ENCODE measurements around the gene ABCC5.

Gene ABCC5

DNA sequence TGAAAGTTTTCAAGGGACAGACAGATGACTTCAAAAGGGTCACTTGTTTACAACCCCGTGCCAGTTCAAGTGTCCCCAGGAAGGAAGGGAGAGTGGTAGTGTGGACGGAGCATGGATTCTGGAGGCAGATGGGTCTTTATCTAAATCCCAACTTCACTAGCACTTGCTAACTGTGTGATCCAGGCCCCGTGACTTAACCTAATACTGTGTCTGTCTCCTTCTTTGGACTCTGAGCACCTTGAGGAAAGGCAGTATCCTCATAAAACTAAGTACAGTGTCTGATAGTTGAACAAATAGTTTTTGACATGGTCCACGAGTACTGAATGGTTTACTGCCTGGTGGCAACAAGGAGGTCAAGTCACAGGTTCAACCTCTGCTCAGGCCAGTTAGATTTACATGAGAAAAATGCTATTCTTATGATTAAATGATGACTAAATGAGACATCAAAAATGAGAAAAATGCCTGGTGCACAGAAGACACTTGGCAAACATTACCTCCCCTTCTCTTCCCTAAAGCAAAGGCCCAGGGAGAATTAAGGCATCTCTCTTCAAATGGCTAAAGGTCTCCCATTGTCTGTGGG is 48.9 kb downstream of the ABCC5 start:
- no peak for DNase-seq

DNA sequence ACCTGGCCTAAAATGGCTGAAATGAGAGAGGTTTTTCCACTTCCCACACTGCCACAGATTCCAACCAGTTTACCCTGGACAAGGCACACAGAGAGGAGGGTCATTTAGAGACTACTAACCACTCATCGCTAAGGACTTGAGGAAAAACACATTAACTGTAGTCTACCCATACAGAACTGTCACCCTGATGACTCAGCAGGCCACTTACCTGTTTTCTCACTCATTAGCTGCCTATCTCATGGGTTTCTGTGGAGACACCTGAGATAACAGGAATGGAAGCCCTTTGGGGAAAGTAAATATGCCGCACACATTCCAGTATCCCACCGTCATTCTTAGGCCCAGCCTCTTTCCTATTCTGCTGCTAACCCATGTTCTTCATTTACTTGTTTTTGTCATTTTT is 50.0 kb downstream of the ABCC5 start:
- no peak for DNase-seq

DNA sequence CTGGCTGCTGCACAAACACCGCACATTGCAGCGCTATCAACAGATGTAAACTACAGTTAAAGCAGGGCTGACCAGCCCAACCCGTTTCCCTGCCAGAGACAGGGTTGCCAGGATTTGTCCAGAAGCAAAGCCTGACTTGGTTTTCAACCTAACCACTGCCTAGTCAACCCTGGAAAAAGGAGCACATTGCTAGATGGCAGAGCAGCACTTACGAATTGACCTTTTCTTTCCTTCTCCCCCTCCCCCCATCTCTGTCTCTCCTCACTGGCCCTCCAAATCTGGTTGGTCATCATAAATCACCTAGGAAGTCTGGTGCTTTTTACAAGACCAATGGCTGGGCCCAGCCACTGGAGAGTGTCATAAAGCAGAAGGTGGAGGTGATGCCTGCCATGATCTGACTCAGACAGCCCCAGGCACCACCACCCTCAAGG is 51.3 kb downstream of the ABCC5 start:
- DNase-seq, result no peak

DNA sequence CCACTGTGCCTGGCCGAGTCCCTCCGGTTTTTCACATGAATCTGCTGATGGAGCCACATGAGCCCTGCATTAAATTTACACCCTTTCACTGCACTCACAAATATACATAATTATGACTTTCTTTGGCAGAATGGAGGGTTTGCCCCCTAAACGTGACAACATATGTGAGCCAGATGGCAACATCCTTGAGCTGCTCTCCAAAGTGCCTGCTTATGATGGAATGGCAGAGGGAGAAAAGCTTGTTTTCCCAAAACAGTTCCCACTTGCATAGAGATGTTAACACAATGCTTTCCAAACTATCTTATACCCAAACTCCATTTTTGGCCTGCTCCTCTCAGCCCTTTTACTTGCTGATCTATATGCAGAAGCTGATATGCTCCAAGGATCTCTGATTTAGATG is 54.9 kb downstream of the ABCC5 start:
- no peak for DNase-seq

DNA sequence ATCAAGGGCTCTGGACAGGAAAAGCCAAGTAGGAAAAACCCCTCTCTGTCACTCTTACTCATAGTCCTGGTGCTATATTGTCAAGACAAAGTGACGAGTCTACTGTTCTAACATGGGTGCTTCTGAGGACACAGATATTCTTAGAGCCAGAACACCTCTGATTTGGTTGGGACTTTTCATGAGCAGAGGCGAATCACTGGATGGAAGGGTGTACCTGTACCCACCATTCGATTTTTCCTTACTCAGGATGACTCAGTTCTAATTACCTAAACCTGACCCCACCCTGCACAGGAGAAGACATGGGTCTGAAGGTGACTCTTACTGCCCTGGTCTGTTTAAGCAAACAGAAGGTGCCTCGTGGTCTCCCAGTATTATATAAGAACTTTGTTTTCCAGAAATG is 58.5 kb downstream of the ABCC5 start:
- DNase-seq, result no peak

DNA sequence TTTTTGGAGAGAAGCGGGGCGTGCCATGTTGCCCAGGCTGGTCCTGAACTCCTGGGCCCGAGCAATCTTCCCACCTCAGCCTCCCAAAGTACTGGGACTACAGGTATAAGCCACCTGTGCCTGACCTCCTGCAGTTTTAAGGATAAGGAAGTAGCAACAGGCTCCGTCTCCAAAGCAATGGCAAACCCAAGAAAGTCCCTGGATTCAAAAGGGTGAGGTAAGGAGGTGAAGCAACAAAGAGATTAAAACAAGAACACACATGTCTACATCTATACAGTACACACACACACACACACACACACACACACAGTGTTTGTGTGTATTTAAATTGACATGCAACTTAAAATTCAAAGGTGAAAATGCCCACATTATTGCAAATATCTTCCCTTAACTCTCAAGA is 58.9 kb downstream of the ABCC5 start:
- no peak for DNase-seq

DNA sequence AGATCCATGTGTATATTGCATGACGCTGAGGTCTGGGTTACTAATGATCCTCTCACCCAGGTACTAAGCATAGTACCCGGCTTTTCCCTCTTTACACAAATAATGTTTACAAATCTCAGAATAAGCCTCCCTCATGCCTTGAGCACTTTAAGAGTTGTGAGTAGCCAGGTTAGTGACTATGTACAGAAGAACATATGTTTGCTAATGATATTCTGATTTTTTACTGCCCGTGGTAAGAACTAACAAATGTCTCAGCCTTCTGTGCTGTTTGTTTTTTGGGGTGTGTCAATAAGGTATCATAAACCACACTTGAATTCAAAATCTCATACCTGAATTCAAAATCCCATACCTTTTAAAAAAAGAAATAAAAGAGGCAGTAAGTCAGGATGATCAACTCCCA is 59.5 kb downstream of the ABCC5 start:
- no peak for DNase-seq

DNA sequence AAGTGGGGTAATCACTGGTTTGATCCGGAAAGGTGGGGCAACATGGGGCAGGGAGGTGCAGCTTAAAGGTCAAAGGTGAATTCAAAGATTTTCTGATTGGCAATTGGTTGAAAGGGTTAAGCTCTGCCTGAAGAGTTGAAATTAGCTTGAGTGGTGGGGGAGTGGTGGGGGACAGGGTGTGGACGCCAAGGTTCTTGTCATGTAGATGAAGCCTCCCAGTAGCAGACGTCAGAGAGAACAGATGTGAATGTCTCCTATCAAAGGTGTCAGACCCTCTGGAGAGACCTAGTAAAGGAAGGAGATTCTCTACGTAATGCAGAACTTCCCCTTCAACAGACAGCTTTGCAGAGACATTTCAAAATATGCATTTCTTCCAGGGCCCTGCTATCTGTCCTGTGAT is 62.8 kb downstream of the ABCC5 start:
- no peak for DNase-seq

DNA sequence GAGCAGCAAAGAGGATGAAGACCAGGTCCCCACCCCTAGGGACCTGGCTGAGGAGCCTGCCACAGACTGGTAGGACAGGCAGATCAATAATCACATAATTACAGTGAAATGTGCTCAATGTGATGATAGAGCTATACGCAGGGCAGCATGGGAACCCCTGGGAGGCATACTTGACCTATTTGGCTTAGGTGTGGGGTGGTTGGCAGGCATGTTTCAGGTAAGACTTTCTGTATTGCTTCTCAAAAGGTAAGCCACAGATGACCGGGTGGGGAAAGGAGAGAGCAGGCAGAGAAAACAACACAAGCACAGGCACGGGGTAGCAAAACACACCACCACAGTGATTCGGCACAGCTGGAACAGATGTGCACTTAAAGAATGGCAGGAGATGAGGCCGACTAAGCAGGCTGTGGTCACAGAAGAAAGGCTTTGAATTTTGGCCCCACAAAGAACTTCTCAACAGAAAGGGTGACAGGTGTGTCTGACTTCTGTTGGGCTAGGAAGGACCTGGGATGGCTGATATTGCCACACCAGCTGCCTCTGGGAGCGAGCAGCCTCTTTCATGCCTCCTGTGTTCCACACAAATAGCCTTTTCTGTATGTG is 64.1 kb downstream of the ABCC5 start:
- no peak for DNase-seq

DNA sequence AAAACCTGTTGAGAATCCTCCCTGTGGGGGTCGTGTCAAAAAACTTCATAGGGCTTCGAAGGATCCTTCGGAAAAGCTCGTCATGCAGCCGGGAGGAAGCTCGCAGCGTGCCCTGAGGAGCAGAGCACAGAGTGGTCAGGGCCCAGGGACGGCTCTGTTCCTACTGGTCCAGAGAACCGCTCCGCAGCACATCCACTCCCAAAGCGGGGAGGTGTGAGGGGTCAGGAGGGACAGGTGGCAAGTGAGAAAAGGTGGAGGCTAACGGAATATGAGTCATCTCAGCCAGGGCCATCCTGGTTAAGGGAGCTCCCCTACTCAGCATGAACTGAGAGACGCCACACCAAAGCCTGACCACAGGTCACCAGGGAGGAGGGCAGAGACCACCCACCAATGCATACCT is 66.2 kb downstream of the ABCC5 start:
- DNase-seq, result no peak

DNA sequence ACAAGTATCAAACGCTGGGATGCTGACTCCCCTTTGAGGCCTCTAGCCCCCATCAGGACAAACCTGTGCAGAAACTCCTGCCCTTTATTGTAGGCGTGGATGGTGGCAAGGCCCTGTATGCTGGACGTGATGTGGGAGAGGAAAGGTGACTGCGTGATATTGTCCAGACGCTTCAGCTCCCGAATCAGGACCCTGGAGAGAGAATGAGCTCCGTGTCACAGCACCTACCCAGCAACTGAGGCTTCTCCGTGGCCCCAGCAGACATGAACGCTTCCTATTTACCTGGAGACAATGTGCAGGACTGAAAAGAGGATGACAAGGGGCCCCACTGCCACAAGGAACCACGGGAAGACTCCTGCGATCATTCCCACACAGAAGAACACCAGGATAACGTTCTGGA is 68.0 kb downstream of the ABCC5 start:
- no peak for DNase-seq

DNA sequence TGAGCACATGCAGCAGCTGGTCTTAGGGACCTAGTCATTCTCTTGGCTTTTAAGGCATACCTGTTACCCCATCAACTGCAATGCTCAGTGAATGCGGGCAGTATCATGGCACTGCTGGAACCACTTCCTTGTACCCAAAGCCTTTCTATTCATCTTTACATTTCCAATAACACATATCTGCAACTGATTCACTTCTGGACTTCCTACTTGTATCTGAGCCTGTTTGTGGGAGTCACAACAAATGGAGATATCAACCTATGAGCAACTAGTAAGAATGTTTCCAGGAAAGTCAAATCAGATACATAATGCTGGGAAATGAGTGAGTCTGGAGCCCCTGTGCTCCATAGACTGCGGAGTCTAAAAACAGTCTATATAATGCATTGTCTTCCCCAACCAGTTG is 71.6 kb downstream of the ABCC5 start:
- DNase-seq, result no peak

DNA sequence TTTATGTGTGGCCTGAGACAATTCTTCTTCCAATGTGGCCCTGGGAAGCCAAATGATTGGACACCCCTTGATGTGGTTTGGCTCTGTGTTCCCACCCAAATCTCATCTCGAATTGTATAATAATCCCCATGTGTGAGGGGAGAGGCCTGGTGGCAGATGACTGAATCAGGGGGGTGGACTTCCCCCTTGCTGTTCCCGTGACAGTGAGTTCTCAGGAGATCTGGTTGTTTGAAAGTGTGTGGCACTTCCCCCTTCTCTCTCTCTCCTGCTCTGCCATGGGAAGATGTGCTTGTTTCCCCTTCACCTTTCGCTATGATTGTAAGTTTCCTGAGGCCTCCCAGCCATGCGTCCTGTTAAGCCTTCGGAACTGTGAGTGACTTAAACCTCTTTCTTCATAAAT is 72.9 kb downstream of the ABCC5 start:
- no peak for DNase-seq

DNA sequence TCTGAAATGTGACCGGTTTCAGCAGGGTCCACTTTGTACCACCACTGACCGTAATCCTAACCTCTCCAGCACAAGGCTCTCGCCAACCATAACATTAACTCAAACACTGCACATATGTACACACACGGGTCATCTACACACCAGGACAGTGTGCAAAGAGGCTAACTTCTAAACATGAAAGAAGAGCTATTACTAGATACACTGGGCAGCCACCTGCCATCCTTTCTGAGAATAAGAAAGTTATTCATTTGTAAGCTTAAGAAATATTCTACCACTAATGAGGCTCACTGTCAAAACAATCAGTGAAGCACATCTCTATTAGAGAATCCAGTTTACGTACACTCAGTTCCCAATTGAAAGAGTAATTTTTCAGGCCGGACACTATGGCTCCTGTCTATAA is 73.9 kb downstream of the ABCC5 start:
- no peak for DNase-seq

DNA sequence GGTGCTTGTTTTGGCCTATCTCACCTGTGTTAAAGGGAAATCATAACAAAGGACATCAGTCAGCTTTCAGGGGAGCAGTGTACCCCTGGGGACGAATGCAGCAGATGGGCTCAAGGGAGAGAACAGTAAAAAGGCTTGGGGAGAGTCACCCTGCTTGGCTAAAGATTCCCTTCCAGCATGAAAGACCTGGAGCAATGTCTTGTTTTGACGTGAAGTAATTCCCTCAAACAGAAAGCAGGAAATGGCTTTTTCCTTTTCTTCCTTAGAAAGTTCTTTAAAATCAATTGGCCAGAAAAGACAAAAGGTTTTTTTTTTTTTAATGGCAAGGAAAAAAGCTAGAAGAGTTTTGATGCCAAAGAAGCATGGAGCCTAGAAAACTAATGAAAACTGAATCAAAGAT is 76.5 kb downstream of the ABCC5 start:
- DNase-seq, result no peak

DNA sequence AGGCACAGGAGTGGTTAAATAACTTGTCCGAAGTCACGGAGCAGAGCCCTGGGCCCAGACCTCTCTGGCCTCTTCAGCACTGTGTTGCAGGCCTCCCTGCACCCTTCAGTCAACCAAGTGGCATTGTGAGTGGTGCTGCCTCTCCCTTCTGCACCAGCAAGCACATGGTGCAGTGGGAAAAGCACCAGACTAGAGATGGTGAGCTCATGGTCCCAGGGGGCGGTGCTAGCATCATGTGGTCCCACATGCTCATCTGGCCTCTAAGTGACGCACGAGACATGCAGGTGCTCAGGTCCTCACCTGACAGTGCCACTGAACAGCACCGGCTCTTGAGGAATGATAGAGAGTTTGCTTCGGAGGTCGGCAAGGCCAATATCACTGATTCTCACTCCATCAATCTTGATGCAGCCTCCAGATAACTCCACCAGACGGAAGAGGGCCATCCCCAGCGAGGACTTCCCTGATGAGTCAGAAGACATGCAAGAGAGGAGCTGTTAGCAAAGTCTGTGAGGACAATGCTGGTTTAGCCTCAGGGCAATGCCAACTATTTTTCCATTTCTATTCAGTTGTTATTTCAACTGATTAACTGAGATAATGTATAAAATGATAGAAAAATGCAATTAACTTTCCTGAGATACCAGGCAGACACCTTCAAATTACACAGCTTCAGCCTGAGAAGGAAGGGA is 79.9 kb downstream of the ABCC5 start:
- DNase-seq, result no peak

DNA sequence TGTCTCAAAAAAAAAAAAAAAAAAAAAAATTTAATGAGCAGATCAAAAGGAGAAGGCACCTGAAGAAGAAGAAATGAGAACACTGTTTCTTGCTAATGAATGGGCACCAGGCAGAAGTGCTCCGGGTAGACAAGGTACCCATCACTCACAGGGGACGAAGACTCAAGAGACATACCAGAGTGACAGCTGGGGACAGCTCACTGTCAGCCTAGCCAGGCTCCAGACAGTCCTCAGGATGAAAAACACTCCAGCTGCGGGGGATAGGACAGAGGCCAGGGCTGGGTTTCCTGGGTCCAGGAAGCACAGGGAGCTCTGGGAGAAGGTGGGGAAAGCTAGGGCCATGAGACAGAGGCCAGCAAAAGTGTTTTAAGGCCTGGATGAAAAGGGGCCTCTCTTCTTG is 84.5 kb downstream of the ABCC5 start:
- no peak for DNase-seq

DNA sequence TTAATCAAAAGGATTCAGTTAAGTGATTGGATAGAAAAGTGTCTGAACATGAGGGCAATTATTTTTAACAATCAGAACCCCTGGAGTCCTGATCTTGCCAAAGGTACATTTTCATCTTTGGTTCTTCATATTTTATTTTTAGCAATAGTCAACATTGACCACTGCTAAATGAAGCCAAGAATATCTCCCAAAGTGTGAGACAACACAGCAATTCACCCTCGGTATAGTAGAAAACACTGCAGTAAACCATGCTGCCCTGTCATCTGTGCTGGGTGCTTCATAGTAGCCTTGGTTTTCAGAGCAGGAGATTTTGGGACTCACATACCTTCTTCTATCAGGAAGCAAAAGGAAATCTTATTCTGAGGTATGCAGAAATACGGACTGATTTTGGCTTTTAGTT is 85.8 kb downstream of the ABCC5 start:
- no peak for DNase-seq

DNA sequence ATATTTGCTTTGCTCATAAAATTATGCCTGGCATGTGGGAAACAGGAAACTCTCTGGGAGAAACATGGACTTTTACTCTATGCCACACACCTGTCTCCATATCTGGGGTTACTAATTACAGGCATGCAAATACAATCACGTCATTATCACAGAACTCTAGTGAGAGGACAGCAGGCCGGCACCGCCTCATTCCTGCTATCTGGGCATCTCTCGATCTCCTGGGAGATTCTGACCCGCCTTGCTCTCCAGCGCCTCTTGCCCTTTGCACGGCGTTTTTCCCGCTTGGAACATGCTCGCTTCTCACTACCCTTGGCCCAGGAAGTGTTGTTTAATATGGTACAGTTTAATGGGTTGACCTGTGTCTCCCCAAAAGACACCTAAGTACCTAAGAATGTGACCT is 87.6 kb downstream of the ABCC5 start:
- DNase-seq, result no peak

DNA sequence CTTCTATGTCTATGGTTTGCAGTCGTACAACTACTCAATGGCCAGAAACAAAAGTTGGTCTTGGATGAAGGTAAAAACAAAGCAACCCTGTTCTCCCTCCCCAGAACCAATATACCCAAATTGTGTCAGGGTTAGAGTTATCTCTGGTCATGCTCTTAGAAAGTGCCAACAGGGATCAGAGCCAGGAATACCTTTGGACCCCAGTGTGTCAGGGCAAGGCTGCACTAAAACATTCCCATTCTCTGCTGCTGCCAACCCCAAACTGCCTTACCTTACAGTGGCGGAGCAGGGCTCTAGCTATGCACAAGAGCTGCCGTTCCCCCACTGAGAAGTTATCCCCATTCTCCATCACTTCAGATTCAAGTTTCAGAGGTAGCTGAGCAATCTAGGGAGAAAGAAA is 90.6 kb downstream of the ABCC5 start:
- no peak for DNase-seq

DNA sequence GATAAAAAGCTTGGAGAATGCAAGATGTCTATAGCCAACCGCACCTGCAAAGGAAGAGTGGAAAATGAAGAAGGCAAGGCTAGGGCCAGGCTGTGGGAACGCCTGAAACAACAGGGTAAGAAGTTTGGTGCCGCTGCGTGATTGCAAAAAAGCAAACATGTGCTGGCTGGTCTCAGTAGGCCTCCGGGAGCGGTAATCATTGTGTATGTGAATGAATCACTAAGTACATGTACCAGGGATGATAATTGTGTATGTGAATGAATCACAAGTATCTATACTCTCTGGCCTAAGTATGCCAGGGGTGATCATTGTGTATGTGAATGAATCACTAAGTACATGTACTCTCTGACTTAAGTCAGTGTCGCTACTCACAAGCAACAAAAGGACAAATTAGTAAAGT is 92.7 kb downstream of the ABCC5 start:
- DNase-seq, result no peak

DNA sequence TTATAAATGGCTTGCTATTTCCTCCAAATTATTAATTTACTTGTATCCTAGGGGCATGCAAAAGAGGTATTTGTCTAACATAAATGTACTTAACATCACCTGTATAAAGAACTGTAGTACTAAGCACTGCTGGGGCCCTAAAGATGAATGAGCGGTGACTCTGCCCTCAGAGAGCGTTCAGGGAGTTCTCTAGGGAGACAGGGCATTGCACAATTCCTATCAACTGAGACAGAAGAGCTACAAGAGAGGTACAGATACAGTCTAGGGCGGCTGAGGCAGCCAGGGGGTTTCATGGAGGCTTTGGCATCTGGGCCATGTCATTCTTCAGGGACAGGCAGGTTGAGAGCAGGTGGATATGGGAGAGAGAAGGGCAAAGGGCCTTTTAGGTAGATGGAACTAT is 93.1 kb downstream of the ABCC5 start:
- DNase-seq, result no peak

DNA sequence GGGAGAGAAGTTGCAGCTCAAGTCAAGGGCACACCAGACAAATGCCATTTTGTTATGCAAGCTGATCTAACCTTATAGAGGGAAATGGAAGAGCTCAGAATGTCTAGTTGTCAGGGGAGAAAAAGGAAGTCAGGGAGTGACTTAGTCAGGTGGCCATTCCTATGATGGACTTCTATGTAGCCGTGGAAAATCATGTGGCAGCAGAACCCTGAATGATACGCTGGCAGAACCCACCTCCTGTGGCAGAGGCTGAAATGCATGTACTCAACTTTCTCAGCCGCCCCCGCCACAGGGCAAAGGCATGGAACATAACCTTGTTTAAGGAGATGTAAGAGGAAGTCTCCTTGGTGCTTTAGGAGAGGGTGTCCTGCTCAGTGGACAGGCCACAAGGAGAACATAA is 95.3 kb downstream of the ABCC5 start:
- DNase-seq, result no peak

DNA sequence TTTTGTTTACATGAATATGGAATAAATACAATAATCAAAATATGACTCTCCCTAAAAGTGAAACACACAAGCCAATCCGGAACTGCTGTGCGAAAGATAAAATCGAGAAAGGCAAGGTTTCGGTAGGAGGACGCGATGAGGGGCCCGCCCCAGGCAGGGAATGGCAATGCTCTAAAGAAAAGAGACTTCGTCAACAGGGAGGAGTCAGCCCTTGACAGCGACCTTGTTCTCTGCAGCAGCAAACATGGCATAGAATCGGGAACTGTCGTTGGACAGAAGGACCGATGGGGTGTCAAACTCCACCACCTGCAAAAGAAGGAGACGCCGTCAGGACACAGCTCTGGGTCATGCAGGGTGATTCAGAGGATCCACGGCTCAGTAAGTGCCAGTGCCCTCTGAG is 96.6 kb downstream of the ABCC5 start:
- no peak for DNase-seq

DNA sequence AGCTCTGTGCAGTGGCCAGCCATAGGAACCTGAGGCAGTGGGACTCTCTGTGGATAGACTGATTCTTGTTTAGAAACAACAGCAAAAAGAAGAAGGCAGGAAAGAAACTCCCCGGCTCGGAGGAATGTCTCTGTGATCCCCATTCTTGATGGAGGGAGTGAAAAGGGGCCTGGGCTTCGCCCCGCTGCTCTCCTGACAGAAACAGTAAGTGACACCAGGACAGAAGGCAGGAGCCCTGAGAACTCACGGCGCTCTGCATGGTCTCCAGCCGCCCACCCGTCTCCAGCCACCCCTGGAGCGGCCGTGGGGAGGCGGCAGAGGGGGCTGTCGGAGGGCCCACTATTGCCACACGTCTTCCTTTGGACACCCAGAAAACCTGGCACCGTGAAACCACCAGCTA is 97.3 kb downstream of the ABCC5 start:
- DNase-seq, result no peak

Measured in COR-L47 (cell line).